ENCODE results near the gene SCO2. TPM values are rescaled to one million over a fixed set of nuclear protein-coding genes. Genes with fewer than 3 reads are reported as not detected.
A peak's percentile ranks its signal among the peaks of the same experiment; 100 is the strongest.

Gene SCO2
- total and polyA plus RNA-seq, 9 of the 15 experiments (the other 6 are each of a cell fraction or from before 2014, with no cell fraction given) = 0.34 to 4.0 (median 1.1) TPM; not detected in 3

GRCh38 chr22:50525104-50525857, at the start of gene SCO2 (continued):
- no peak for TF ChIP-seq ZBTB40 (IDR thresholded peaks at IDR 0.05)
- TF ChIP-seq ZBTB40 (CRISPR knock-in tag; IDR thresholded peaks at IDR 0.05) = no peak
- no peak for TF ChIP-seq HINFP (tag; conservative IDR thresholded peaks at IDR 0.05; ENCODE audit: low read depth)
- TF ChIP-seq MITF (IDR thresholded peaks at IDR 0.05) = peak; percentile 57; the same call in 1 of the 2 replicates
- no peak for TF ChIP-seq FOXM1 (IDR thresholded peaks at IDR 0.05; ENCODE audit: low read depth)
- no peak for TF ChIP-seq FOXM1 (CRISPR knock-in tag; IDR thresholded peaks at IDR 0.05; ENCODE audit: low read depth)
- TF ChIP-seq PHB (CRISPR knock-in tag; IDR thresholded peaks at IDR 0.05) = 0 out of 2 replicates have a peak, but pooled peaks have one; percentile 17
- peak; percentile 77 for TF ChIP-seq AFF4 (CRISPR knock-in tag; IDR thresholded peaks at IDR 0.05)
